Liver (tissue), 9 donors: ENCODE results near the gene LARP4. TPM values are rescaled to one million over a fixed set of nuclear protein-coding genes. Genes with fewer than 3 reads are reported as not detected.
"Not testable (repeated sequence)": the region's sequence is repeated elsewhere in the genome, so short reads cannot be mapped to it uniquely, and the experiment has no call there.

Source experiments
- DNase-seq: peaks from one replicate; pipeline ENCODE4 v3.0.0-alpha.2; 2017; ENCODE audit warnings: low spot score
- H3K27ac ChIP-seq, 2 donors: one replicate each; pipeline ENCODE4 v1.7.0; 2013; ENCODE audit warnings: inconsistent platforms in 2 of 2, low read length in 2 of 2, control low read depth in 1 of 2, low read depth in 1 of 2, mild to moderate bottlenecking in 1 of 2
- H3K27me3 ChIP-seq, 4 donors: one replicate each; pipeline versions ENCODE4 v1.6.1 to v1.7.0; 2013; ENCODE audit warnings: low read length in 3 of 4, inconsistent platforms in 1 of 4, mild to moderate bottlenecking in 1 of 4, moderate library complexity in 1 of 4; ENCODE audit not compliant: control insufficient read depth in 4 of 4, insufficient read depth in 4 of 4
- H3K36me3 ChIP-seq, 4 donors: one replicate each; pipeline versions ENCODE4 v1.6.1 to v1.7.0; 2013; ENCODE audit warnings: low read length in 3 of 4, mild to moderate bottlenecking in 3 of 4, low read depth in 1 of 4, moderate library complexity in 1 of 4; ENCODE audit not compliant: control insufficient read depth in 4 of 4, insufficient read depth in 3 of 4
- H3K4me1 ChIP-seq, 4 donors: one replicate each; pipeline versions ENCODE4 v1.6.1 to v1.7.0; 2013; ENCODE audit warnings: low read length in 3 of 4, mild to moderate bottlenecking in 3 of 4, moderate library complexity in 1 of 4; ENCODE audit not compliant: control insufficient read depth in 4 of 4, insufficient read depth in 4 of 4
- H3K4me3 ChIP-seq, 3 donors: one replicate each; pipeline versions ENCODE4 v1.6.1 to v1.7.0; 2013; ENCODE audit warnings: low read length in 3 of 3, control low read depth in 1 of 3, low read depth in 1 of 3, mild to moderate bottlenecking in 1 of 3
- H3K9ac ChIP-seq, 2 donors: one replicate each; pipeline ENCODE4 v1.7.0; 2013; ENCODE audit warnings: low read length in 2 of 2, mild to moderate bottlenecking in 2 of 2, moderate library complexity in 2 of 2, control low read depth in 1 of 2, low read depth in 1 of 2
- H3K9me3 ChIP-seq, 4 donors: one replicate each; pipeline versions ENCODE4 v1.6.1 to v1.7.0; 2013; ENCODE audit warnings: low read length in 3 of 4; ENCODE audit not compliant: control insufficient read depth in 4 of 4
- ATF3 ChIP-seq: IDR thresholded peaks from 2 replicates; pipeline ENCODE4 v1.6.1; 2016; ENCODE audit warnings: antibody characterized with exemption
- EGR1 ChIP-seq, 2 donors: IDR thresholded peaks; 2 replicates each; pipeline ENCODE4 v1.6.1; 2016 to 2018; ENCODE audit warnings: antibody characterized with exemption in 2 of 2, low read depth in 2 of 2
- FOXA1 ChIP-seq: IDR thresholded peaks from 2 replicates; pipeline ENCODE4 v1.6.1; 2016; ENCODE audit warnings: antibody characterized with exemption
- FOXA2 ChIP-seq: IDR thresholded peaks from 2 replicates; pipeline ENCODE4 v1.6.1; 2016; ENCODE audit warnings: antibody characterized with exemption
- JUND ChIP-seq, 2 donors: IDR thresholded peaks; 2 replicates each; pipeline ENCODE4 v1.6.1; 2016; ENCODE audit warnings: antibody characterized with exemption in 2 of 2
- MAX ChIP-seq: IDR thresholded peaks from 2 replicates; pipeline ENCODE4 v1.6.1; 2016; ENCODE audit warnings: antibody characterized with exemption
- NR2F2 ChIP-seq: IDR thresholded peaks from 2 replicates; pipeline ENCODE4 v1.6.1; 2016; ENCODE audit warnings: antibody characterized with exemption
- RAD21 ChIP-seq, 2 donors: IDR thresholded peaks; 2 replicates each; pipeline ENCODE4 v1.6.1; 2016; ENCODE audit warnings: antibody characterized with exemption in 2 of 2, mild to moderate bottlenecking in 2 of 2
- RXRA ChIP-seq, 2 donors: IDR thresholded peaks; 2 replicates each; pipeline ENCODE4 v1.6.1; 2017 to 2018; ENCODE audit warnings: antibody characterized with exemption in 2 of 2, mild to moderate bottlenecking in 1 of 2
- SP1 ChIP-seq: IDR thresholded peaks from 2 replicates; pipeline ENCODE4 v1.6.1; 2018; ENCODE audit warnings: antibody characterized with exemption, mild to moderate bottlenecking
- TAF1 ChIP-seq: conservative IDR thresholded peaks from 2 replicates; pipeline ENCODE4 v1.6.1; 2016; ENCODE audit warnings: antibody characterized with exemption, mild to moderate bottlenecking
- WGBS: extraction: QIAGEN DNeasy Blood & Tissue Kit; methylation state at CpG from one replicate; pipeline ENCODE4 v1.1.7; 2013; 5-methylcytosine and 5-hydroxymethylcytosine counted together
- polyA plus RNA-seq, 2 donors: library from polyadenylated mRNA; stranded (reverse) in 1 of 2; unstranded in 1 of 2; fragments of 200-250 nt in 1 of 2; fragments of >200 nt in 1 of 2; fragmentation: Nextera tagmentation in 1 of 2; extraction: Ambion mirVana in 1 of 2; gene quantifications; one replicate each; pipeline versions ENCODE4 v1.2.1 to v1.2.3, GENCODE V29; 2013 to 2015
- total RNA-seq, 2 donors: library from RNA; depleted of rRNA; stranded (reverse); fragments of >200 nt; gene quantifications; one replicate each; pipeline ENCODE4 v1.2.3, GENCODE V29; 2014
- TF ChIP-seq, protein P1 (sequence below): IDR thresholded peaks from 2 replicates; pipeline ENCODE4 v1.6.1; 2016; ENCODE audit warnings: antibody characterized with exemption, mild to moderate bottlenecking
- TF ChIP-seq, protein P2 (sequence below): fragments of 150-350 bp; IDR thresholded peaks from 2 replicates; pipeline ENCODE4 v1.5.1; 2017; ENCODE audit warnings: improper control_type of control experiment, low read depth, low read length; ENCODE audit not compliant: missing input control
- donor health status: healthy.
- donor health status: healthy.
- donor health status: healthy.
- donor health status: healthy.
- donor health status: healthy.

LARP4 gene
- total and polyA plus RNA-seq, 4 donors = 17.3 to 71.0 (median 37.5) TPM

DNA sequence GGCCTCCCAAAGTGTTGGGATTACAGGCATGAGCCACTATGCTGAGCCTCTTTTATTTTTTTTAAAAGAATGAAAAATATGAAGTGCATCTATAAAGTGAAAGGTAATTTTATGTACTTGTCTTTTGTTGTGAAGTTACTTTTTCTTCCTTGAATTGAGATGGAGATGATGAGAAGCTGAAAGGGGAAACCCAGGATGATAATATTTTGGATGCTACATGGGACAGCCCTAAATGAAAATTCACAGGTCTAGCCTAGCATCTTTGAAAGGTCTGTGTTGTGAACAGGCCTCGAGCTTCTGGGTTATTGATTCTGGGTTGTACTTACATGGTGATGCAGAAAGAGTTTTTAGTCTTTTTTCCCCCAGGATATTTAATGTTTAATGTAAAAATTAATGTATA lies 118.7 kb downstream of the LARP4 start:
- no peaks in the 10 kb centered on the region for H3K27me3 ChIP-seq
- no peak overlapping the region for H3K27ac ChIP-seq
- no peak overlapping the region for H3K4me3 ChIP-seq
- WGBS = 90% methylated on average over 1 of the region's 1 CpG
- H3K36me3 ChIP-seq = no peaks in the 10 kb centered on the region
- no peak overlapping the region for H3K9ac ChIP-seq
- peaks cover 4 to 44% (median 24%) of the 10 kb centered on the region in 4 donors for H3K4me1 ChIP-seq
- no peak for TF ChIP-seq NR2F2
- no peak for TF ChIP-seq TAF1
- no peak for TF ChIP-seq SP1
- TF ChIP-seq, protein P1, sequence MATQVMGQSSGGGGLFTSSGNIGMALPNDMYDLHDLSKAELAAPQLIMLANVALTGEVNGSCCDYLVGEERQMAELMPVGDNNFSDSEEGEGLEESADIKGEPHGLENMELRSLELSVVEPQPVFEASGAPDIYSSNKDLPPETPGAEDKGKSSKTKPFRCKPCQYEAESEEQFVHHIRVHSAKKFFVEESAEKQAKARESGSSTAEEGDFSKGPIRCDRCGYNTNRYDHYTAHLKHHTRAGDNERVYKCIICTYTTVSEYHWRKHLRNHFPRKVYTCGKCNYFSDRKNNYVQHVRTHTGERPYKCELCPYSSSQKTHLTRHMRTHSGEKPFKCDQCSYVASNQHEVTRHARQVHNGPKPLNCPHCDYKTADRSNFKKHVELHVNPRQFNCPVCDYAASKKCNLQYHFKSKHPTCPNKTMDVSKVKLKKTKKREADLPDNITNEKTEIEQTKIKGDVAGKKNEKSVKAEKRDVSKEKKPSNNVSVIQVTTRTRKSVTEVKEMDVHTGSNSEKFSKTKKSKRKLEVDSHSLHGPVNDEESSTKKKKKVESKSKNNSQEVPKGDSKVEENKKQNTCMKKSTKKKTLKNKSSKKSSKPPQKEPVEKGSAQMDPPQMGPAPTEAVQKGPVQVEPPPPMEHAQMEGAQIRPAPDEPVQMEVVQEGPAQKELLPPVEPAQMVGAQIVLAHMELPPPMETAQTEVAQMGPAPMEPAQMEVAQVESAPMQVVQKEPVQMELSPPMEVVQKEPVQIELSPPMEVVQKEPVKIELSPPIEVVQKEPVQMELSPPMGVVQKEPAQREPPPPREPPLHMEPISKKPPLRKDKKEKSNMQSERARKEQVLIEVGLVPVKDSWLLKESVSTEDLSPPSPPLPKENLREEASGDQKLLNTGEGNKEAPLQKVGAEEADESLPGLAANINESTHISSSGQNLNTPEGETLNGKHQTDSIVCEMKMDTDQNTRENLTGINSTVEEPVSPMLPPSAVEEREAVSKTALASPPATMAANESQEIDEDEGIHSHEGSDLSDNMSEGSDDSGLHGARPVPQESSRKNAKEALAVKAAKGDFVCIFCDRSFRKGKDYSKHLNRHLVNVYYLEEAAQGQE = no peak
- TF ChIP-seq, protein P2, sequence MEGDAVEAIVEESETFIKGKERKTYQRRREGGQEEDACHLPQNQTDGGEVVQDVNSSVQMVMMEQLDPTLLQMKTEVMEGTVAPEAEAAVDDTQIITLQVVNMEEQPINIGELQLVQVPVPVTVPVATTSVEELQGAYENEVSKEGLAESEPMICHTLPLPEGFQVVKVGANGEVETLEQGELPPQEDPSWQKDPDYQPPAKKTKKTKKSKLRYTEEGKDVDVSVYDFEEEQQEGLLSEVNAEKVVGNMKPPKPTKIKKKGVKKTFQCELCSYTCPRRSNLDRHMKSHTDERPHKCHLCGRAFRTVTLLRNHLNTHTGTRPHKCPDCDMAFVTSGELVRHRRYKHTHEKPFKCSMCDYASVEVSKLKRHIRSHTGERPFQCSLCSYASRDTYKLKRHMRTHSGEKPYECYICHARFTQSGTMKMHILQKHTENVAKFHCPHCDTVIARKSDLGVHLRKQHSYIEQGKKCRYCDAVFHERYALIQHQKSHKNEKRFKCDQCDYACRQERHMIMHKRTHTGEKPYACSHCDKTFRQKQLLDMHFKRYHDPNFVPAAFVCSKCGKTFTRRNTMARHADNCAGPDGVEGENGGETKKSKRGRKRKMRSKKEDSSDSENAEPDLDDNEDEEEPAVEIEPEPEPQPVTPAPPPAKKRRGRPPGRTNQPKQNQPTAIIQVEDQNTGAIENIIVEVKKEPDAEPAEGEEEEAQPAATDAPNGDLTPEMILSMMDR = no peak
- no peak for TF ChIP-seq RXRA (IDR thresholded peaks at IDR 0.05)
- no peak for TF ChIP-seq RAD21 (IDR thresholded peaks at IDR 0.05)
- TF ChIP-seq JUND (IDR thresholded peaks at IDR 0.05) = no peak
- no peak for TF ChIP-seq FOXA2
- no peak for TF ChIP-seq FOXA1
- TF ChIP-seq ATF3 = no peak
- TF ChIP-seq MAX = no peak
- no peak for TF ChIP-seq EGR1 (IDR thresholded peaks at IDR 0.05; ENCODE audit: low read depth in 2 of 2)
- no peaks in the 10 kb centered on the region for H3K9me3 ChIP-seq
- no peak for DNase-seq

DNA sequence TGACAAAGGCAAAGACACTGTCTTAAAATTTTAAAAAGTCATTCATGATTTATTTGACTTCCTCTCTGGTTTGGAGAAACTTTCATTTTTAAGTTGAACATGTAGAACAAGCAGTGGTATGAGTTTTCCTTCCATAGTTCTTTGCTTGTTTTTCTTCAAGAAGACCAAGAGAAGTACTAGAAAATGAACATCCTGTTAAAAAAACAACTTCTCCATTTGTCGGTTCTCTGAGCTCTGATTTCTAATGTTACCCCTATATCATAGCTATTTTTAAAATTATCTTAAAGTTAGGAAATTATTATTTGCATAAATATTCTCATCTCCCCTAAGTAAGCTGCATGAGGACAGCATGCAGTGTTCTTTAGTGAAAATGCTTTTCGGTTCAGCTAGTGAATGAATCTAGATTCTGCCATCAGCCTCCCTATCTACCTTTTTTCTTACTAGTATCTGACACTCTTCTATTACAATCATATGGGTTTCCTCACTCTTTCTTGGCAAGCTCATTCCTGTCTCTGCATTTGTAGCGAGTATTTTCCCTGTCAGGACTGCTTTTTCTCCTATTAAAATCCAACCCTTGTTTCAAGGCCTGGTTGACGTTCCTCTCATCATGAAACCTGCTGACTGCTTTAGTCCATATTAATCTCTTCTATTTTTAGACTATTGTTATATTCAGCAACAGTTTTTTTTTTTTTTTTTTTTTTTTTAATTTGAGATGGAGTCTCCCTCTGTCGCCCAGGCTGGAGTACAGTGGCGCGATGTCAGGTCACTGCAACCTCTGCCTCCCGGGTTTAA lies 119.9 kb downstream of the LARP4 start:
- peaks cover 5 to 47% (median 29%) of the 10 kb centered on the region in 4 donors for H3K4me1 ChIP-seq
- no peaks in the 10 kb centered on the region for H3K9me3 ChIP-seq
- H3K27me3 ChIP-seq = no peaks in the 10 kb centered on the region
- peak in 1 of 2 donors; percentile 4 for TF ChIP-seq RAD21 (IDR thresholded peaks at IDR 0.05)
- TF ChIP-seq JUND (IDR thresholded peaks at IDR 0.05) = no peak
- no peak overlapping the region for H3K4me3 ChIP-seq
- H3K36me3 ChIP-seq = no peaks in the 10 kb centered on the region
- WGBS = 53% methylated on average over 8 of the region's 8 CpGs
- no peak for DNase-seq
- no peak overlapping the region for H3K9ac ChIP-seq
- peak overlapping the region; percentile 43 to 54 for H3K27ac ChIP-seq

DNA sequence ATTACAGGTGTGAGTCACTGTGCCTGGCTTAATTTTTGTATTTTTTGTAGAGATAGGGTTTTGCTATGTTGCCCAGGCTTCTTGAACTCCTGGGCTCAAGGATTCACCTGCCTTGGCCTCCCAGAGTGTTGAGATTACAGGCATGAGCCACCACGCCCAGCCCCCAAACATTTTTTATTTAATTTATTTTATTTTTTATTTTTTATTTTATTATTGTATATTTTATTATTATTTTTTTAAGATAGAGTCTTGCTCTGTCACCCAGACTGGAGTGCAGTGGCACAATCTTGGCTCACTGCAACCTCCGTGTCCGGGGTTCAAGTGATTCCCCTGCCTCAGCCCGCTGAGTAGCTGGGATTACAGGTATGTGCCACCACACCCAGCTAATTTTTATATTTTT lies 121.1 kb downstream of the LARP4 start:
- not testable (repeated sequence) for H3K9ac ChIP-seq, H3K9me3 ChIP-seq, H3K36me3 ChIP-seq, H3K4me3 ChIP-seq, DNase-seq, H3K27ac ChIP-seq, H3K27me3 ChIP-seq
- 98% methylated on average over 4 of the region's 4 CpGs for WGBS
- peaks cover 5 to 54% (median 36%) of the 10 kb centered on the region in 4 donors for H3K4me1 ChIP-seq
